NCI-H774 (cell line): ENCODE measurements around the gene UBTFL1.
A peak's percentile ranks its signal among the peaks of the same experiment; 100 is the strongest.
"Not testable (repeated sequence)": the region's sequence is repeated elsewhere in the genome, so short reads cannot be mapped to it uniquely, and the experiment has no call there.

Experiments
- DNase-seq: peaks from one replicate; lab custom pipeline; 2025; lab: John Stamatoyannopoulos, UW

The UBTFL1 gene

GRCh38 chr11:90085650-90086049 lies at the start of gene UBTFL1:
TSS of gene UBTFL1 (plus strand) at chr11:90085950. CDS start at chr11:90085950, 0 bp downstream.
- DNase-seq, result not testable (repeated sequence)

- DNase-seq, result not testable (repeated sequence)
These were observed 34.0 kb upstream of the UBTFL1 start for GRCh38 chr11:90051591-90052209.

GRCh38 chr11:90052311-90052710 lies 33.4 kb upstream of the UBTFL1 start:
- DNase-seq, result not testable (repeated sequence)

- not testable (repeated sequence) for DNase-seq
These were observed 32.2 kb upstream of the UBTFL1 start for GRCh38 chr11:90053545-90053944.

- not testable (repeated sequence) for DNase-seq
These were observed 3.0 kb downstream of the UBTFL1 start for GRCh38 chr11:90088731-90089130.

GRCh38 chr11:90095230-90095924 lies 9.6 kb downstream of the UBTFL1 start:
- DNase-seq, result not testable (repeated sequence)

GRCh38 chr11:90098261-90098660 lies 12.5 kb downstream of the UBTFL1 start:
- not testable (repeated sequence) for DNase-seq

GRCh38 chr11:90100431-90100830 lies 14.7 kb downstream of the UBTFL1 start:
- DNase-seq, result no peak

- no peak for DNase-seq
These were observed 27.8 kb downstream of the UBTFL1 start for GRCh38 chr11:90113541-90113940.

- DNase-seq, result no peak
These were observed 34.4 kb downstream of the UBTFL1 start for GRCh38 chr11:90120191-90120590.

GRCh38 chr11:90124371-90124770 lies 38.6 kb downstream of the UBTFL1 start:
- DNase-seq, result no peak

GRCh38 chr11:90124946-90125345 lies 39.2 kb downstream of the UBTFL1 start:
- no peak for DNase-seq

GRCh38 chr11:90133560-90134477 lies 48.1 kb downstream of the UBTFL1 start:
- DNase-seq, result no peak

GRCh38 chr11:90134478-90135003 lies 48.8 kb downstream of the UBTFL1 start, which contains the start of gene NAALAD2:
TSS of gene NAALAD2 (plus strand) at chr11:90134663. CDS start at chr11:90134759, 96 bp downstream.
- peak; percentile 69 for DNase-seq

GRCh38 chr11:90135016-90135415 lies 49.3 kb downstream of the UBTFL1 start:
- no peak for DNase-seq
